Gastroesophageal sphincter (tissue), 4 donors: ENCODE results near the gene TNNT3. TPM values are rescaled to one million over a fixed set of nuclear protein-coding genes. Genes with fewer than 3 reads are reported as not detected.
A peak's percentile ranks its signal among the peaks of the same experiment; 100 is the strongest.

Experiments used
- ATAC-seq: fragments of 150-250 bp; one replicate; pipeline ENCODE4 v1.9.1; 2016; ENCODE audit warnings: mild to moderate bottlenecking, moderate library complexity
- H3K27ac ChIP-seq, 4 donors: fragments of 200-600 bp; sonication (generic) in 3 of 4; 1 replicate in 3 of 4; 2 replicates in 1 of 4; pipeline ENCODE4 v1.5.1; 2016 to 2019
- H3K27me3 ChIP-seq: fragments of 200-600 bp; sonication (generic); one replicate; pipeline ENCODE4 v1.5.1; 2019
- H3K36me3 ChIP-seq, 2 donors: fragments of 200-600 bp; sonication (generic); one replicate each; pipeline ENCODE4 v1.5.1; 2019; ENCODE audit warnings: control low read depth in 1 of 2
- H3K4me1 ChIP-seq, 3 donors: fragments of 200-600 bp; sonication (generic); 1 replicate in 2 of 3; 2 replicates in 1 of 3; pipeline ENCODE4 v1.5.1; 2016 to 2019; ENCODE audit warnings: control low read depth in 2 of 3
- H3K4me3 ChIP-seq, 2 donors: fragments of 200-600 bp; sonication (generic); one replicate each; pipeline ENCODE4 v1.5.1; 2019; ENCODE audit warnings: mild to moderate bottlenecking in 1 of 2, moderate library complexity in 1 of 2
- H3K9me3 ChIP-seq, 3 donors: fragments of 200-600 bp; sonication (generic); one replicate each; pipeline ENCODE4 v1.5.1; 2017 to 2019; ENCODE audit warnings: control low read depth in 2 of 3
- EP300 ChIP-seq: sonication (generic); formaldehyde crosslinking; IDR thresholded peaks from one replicate; pipeline ENCODE4 v1.6.1; 2017; ENCODE audit warnings: antibody characterized with exemption, mild to moderate bottlenecking
- POLR2A ChIP-seq, 2 donors: fragments of 450-650 bp; IDR thresholded peaks; one replicate each; pipeline ENCODE4 v1.6.1; 2017; ENCODE audit warnings: antibody characterized with exemption in 2 of 2, mild to moderate bottlenecking in 2 of 2, moderate library complexity in 1 of 2
- POLR2AphosphoS5 ChIP-seq: sonication (generic); formaldehyde crosslinking; IDR thresholded peaks from one replicate; pipeline ENCODE4 v1.6.1; 2017; ENCODE audit warnings: antibody characterized with exemption
- WGBS, 2 donors: methylation state at CpG; one replicate each; pipeline ENCODE4 v1.1.5; 2018; ENCODE audit warnings: low coverage in 1 of 2; 5-methylcytosine and 5-hydroxymethylcytosine counted together
- total RNA-seq, 4 donors: library from RNA; depleted of rRNA; stranded (reverse); fragments of >200 nt; gene quantifications; one replicate each; pipeline ENCODE4 v1.1.0, GENCODE V29; 2016
- TF ChIP-seq, protein P1 (sequence below), 4 experiments: fragments of 200-600 bp in 2 of 4; fragments of 450-650 bp in 2 of 4; sonication (generic) in 1 of 4; IDR thresholded peaks; one replicate each; pipeline ENCODE4 v1.5.1; 2017 to 2019; ENCODE audit warnings: antibody characterized with exemption in 4 of 4, mild to moderate bottlenecking in 2 of 4, moderate library complexity in 2 of 4

Gene TNNT3
- total RNA-seq, 4 donors from 2014 or later, result 1.7 to 4.3 (median 2.5) TPM

GRCh38 chr11:1924646-1925372 is 5.3 kb downstream of the TNNT3 start:
- no peaks in the 10 kb centered on the region for H3K9me3 ChIP-seq
- no peak for TF ChIP-seq EP300
- no peak for ATAC-seq
- H3K4me3 ChIP-seq, result no peak overlapping the region
- WGBS, 2 donors, result 80 to 89% methylated on average over 1 to 9 of the region's 21 CpGs
- peaks cover 15% of the 10 kb centered on the region for H3K27me3 ChIP-seq
- peaks cover 0 to 45% (median 33%) of the 10 kb centered on the region in 3 donors for H3K4me1 ChIP-seq
- H3K27ac ChIP-seq, result peak overlapping the region in 1 of 4 donors; percentile 30
- H3K36me3 ChIP-seq, result no peaks in the 10 kb centered on the region

DNA sequence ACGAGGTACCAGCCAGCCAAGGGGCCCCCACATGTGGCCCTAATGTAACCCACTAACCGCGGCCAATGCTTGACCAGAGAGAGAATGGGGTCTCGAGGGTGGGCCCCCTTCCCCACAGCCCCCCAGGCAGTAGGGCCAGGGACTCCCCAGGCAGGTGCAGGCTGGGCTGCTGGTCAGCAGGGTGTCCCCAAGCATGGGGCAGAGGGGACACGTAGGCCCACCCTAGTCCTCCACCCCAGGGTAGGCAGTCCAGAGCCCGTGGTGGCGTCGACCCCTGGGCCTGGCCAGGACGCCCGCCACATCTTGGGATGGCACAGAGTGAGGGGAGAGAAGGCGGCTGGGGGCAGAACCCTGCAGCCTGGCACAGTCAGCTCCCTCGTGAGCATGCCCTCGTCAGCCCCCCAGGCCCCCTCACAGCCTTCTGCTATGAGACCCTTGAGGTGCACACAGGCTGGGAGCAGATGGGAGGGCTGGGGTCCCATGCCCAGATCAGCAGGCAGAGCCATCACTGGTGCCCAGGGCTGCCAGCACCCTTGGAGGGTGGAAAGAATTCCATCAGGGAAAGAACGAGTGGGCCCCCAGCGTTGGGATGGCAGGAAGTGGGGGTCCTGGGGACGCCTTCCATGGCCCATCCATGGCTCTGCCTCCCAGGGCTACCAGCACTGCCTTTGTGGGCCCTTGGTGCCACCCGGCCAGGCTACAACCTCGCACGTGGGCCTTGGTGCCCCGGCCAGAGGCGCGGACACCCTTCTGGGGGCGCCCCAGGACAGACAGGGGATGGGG is 6.1 kb downstream of the TNNT3 start:
- Histone ChIP-seq H3K9me3 (no peaks in the 10 kb centered on the region), H3K4me1 (peaks cover 0 to 45% (median 33%) of the 10 kb centered on the region in 3 donors), H3K36me3 (no peaks in the 10 kb centered on the region), H3K27ac (peak overlapping the region in 1 of 4 donors; percentile 30), H3K4me3 (no peak overlapping the region), H3K27me3 (peaks cover 11% of the 10 kb centered on the region)
- ATAC-seq, result no peak
- TF ChIP-seq EP300, result no peak
- TF ChIP-seq POLR2A (IDR thresholded peaks at IDR 0.05), result no peak
- TF ChIP-seq, protein P1, sequence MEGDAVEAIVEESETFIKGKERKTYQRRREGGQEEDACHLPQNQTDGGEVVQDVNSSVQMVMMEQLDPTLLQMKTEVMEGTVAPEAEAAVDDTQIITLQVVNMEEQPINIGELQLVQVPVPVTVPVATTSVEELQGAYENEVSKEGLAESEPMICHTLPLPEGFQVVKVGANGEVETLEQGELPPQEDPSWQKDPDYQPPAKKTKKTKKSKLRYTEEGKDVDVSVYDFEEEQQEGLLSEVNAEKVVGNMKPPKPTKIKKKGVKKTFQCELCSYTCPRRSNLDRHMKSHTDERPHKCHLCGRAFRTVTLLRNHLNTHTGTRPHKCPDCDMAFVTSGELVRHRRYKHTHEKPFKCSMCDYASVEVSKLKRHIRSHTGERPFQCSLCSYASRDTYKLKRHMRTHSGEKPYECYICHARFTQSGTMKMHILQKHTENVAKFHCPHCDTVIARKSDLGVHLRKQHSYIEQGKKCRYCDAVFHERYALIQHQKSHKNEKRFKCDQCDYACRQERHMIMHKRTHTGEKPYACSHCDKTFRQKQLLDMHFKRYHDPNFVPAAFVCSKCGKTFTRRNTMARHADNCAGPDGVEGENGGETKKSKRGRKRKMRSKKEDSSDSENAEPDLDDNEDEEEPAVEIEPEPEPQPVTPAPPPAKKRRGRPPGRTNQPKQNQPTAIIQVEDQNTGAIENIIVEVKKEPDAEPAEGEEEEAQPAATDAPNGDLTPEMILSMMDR (IDR thresholded peaks at IDR 0.05), result no peak
- no peak for TF ChIP-seq POLR2AphosphoS5
- WGBS, 2 donors, result 83% methylated on average over 1 of the region's 23 CpGs; no CpG with 5 or more reads in 1 of the 2 donors

- Histone ChIP-seq H3K36me3 (no peaks in the 10 kb centered on the region), H3K4me3 (no peak overlapping the region), H3K27me3 (peaks cover 7% of the 10 kb centered on the region), H3K4me1 (peaks cover 0 to 41% (median 26%) of the 10 kb centered on the region in 3 donors), H3K9me3 (no peaks in the 10 kb centered on the region), H3K27ac (peak overlapping the region in 1 of 4 donors; percentile 74)
- TF ChIP-seq, protein P1 (IDR thresholded peaks at IDR 0.05), result no peak
- TF ChIP-seq POLR2AphosphoS5 (no peak), EP300 (no peak), POLR2A (IDR thresholded peaks at IDR 0.05) (no peak)
- no peak for ATAC-seq
- WGBS, 2 donors, result 87 to 89% methylated on average over 18 to 19 of the region's 41 CpGs
Observed at GRCh38 chr11:1926156-1927025, 6.9 kb downstream of the TNNT3 start.

DNA sequence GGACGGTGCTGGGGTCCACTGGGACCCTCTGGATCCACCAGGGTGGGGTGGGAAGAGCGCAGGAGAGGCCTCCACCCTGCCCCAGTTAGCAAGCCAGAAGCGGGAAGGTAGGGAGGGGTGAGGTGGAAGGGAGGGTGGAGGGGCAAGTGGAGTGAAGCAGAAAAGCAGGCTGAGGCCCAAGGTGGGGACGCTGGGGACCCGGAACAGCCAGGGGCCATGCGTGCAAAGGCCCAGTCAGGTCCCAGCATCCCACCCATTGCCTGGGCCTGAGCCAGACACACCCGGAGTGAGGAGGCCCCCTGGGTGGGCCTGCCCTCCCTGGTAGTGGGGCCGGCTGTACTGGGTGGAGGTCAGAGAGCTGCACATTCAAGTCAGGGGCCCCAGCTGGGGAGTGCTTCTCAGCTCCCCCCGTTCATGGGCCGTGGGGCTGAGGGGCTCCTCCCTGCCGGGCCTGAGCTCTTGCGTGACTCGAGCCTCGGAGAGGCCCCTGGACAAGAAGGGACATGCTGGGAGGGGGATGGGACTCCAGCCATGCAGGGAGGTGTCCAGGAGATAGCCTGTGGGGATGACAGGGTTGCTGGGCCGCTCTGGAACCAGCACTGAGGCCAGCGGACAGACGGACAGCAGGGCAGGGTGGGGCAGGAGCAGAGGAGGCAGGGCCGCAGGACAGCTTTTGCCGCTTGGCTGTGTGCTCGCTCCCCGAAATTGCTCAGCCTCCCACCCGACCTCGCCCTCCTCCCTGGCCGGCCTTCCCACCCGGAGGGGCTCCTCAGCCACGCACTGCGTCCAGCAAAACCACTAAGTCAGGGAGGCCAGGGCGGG is 7.7 kb downstream of the TNNT3 start:
- 80 to 88% methylated on average over 1 to 4 of the region's 28 CpGs for WGBS, 2 donors
- Histone ChIP-seq H3K27ac (peak overlapping the region in 3 of 4 donors; percentile 18 to 74 (median 57)), H3K27me3 (peaks cover 7% of the 10 kb centered on the region), H3K9me3 (no peaks in the 10 kb centered on the region), H3K4me1 (peaks cover 0 to 41% (median 21%) of the 10 kb centered on the region in 3 donors), H3K36me3 (no peaks in the 10 kb centered on the region), H3K4me3 (no peak overlapping the region)
- TF ChIP-seq POLR2A (IDR thresholded peaks at IDR 0.05) (no peak), EP300 (no peak), POLR2AphosphoS5 (no peak)
- TF ChIP-seq, protein P1 (IDR thresholded peaks at IDR 0.05), result no peak
- peak; percentile 50 for ATAC-seq
